Trophoblast cell (in vitro differentiated cells and primary cell): Measurements from ENCODE around the gene JAGN1. TPM values are rescaled to one million over a fixed set of nuclear protein-coding genes. Genes with fewer than 3 reads are reported as not detected.
A peak's percentile ranks its signal among the peaks of the same experiment; 100 is the strongest.

Experiments used
- DNase-seq, 2 donors: peaks; one replicate each; pipeline ENCODE4 v3.0.0-alpha.2; 2016
- H2AFZ ChIP-seq: 2 replicates; pipeline ENCODE4 v1.6.1; 2013; ENCODE audit warnings: low read length, moderate library complexity, mild to moderate bottlenecking; ENCODE audit not compliant: insufficient read depth, poor library complexity
- H2AK5ac ChIP-seq: 2 replicates; pipeline ENCODE4 v1.6.1; 2013; ENCODE audit warnings: mild to moderate bottlenecking, low read length
- H2BK120ac ChIP-seq: 2 replicates; pipeline ENCODE4 v1.6.1; 2013; ENCODE audit warnings: low read length, mild to moderate bottlenecking, moderate library complexity; ENCODE audit not compliant: insufficient read depth, poor library complexity
- H2BK12ac ChIP-seq: 2 replicates; pipeline ENCODE4 v1.6.1; 2013; ENCODE audit warnings: mild to moderate bottlenecking, low read length, moderate library complexity
- H2BK5ac ChIP-seq: 2 replicates; pipeline ENCODE4 v1.6.1; 2013; ENCODE audit warnings: low read length, low read depth, moderate library complexity, mild to moderate bottlenecking; ENCODE audit not compliant: poor library complexity
- H3K14ac ChIP-seq: 2 replicates; pipeline ENCODE4 v1.6.1; 2013; ENCODE audit warnings: mild to moderate bottlenecking, low read length
- H3K18ac ChIP-seq: 2 replicates; pipeline ENCODE4 v1.6.1; 2013; ENCODE audit warnings: mild to moderate bottlenecking, low read length
- H3K23ac ChIP-seq: 2 replicates; pipeline ENCODE4 v1.6.1; 2013; ENCODE audit warnings: low read length
- H3K27ac ChIP-seq: 2 replicates; pipeline ENCODE4 v1.5.1; 2013; ENCODE audit warnings: low read depth, mild to moderate bottlenecking, inconsistent platforms, low read length, moderate library complexity
- H3K27me3 ChIP-seq: 2 replicates; pipeline ENCODE4 v1.6.1; 2013; ENCODE audit warnings: inconsistent platforms, mild to moderate bottlenecking, low read length, moderate library complexity; ENCODE audit not compliant: insufficient read depth
- H3K36me3 ChIP-seq, 2 experiments: 1 replicate in 1 of 2; 2 replicates in 1 of 2; pipeline ENCODE4 v1.6.1; 2013; ENCODE audit warnings: low read length in 2 of 2, mild to moderate bottlenecking in 2 of 2, moderate library complexity in 1 of 2; ENCODE audit not compliant: insufficient read depth in 2 of 2, control insufficient read depth in 1 of 2
- H3K4ac ChIP-seq: 2 replicates; pipeline ENCODE4 v1.6.1; 2013; ENCODE audit warnings: low read depth, mild to moderate bottlenecking, low read length, moderate library complexity
- H3K4me1 ChIP-seq, 2 experiments: 1 replicate in 1 of 2; 2 replicates in 1 of 2; pipeline ENCODE4 v1.6.1; 2013; ENCODE audit warnings: low read length in 2 of 2, mild to moderate bottlenecking in 2 of 2, moderate library complexity in 1 of 2; ENCODE audit not compliant: insufficient read depth in 2 of 2, control insufficient read depth in 1 of 2
- H3K4me2 ChIP-seq: 2 replicates; pipeline ENCODE4 v1.6.1; 2013; ENCODE audit warnings: inconsistent platforms, mild to moderate bottlenecking, low read length, moderate library complexity
- H3K4me3 ChIP-seq: 2 replicates; pipeline ENCODE4 v1.5.1; 2013; ENCODE audit warnings: mild to moderate bottlenecking, low read depth, low read length, inconsistent platforms
- H3K79me1 ChIP-seq: one replicate; pipeline ENCODE4 v1.6.1; 2013; ENCODE audit warnings: low read length
- H3K79me2 ChIP-seq: 2 replicates; pipeline ENCODE4 v1.6.1; 2013; ENCODE audit warnings: low read length, mild to moderate bottlenecking; ENCODE audit not compliant: control insufficient read depth, insufficient read depth, poor library complexity
- H3K9ac ChIP-seq: 2 replicates; pipeline ENCODE4 v1.6.1; 2013; ENCODE audit warnings: mild to moderate bottlenecking, low read length
- H3K9me3 ChIP-seq: 2 replicates; pipeline ENCODE4 v1.6.1; 2013; ENCODE audit warnings: low read depth, mild to moderate bottlenecking, control low read depth, inconsistent platforms, low read length; ENCODE audit not compliant: insufficient read depth
- H4K12ac ChIP-seq: 2 replicates; pipeline ENCODE4 v1.6.1; 2013; ENCODE audit warnings: low read depth, mild to moderate bottlenecking, low read length, moderate library complexity
- H4K8ac ChIP-seq: 2 replicates; pipeline ENCODE4 v1.6.1; 2013; ENCODE audit warnings: low read depth, mild to moderate bottlenecking, low read length, moderate library complexity
- H4K91ac ChIP-seq: one replicate; pipeline ENCODE4 v1.6.1; 2013; ENCODE audit warnings: low read depth, mild to moderate bottlenecking, low read length, moderate library complexity
- WGBS: extraction: QIAGEN DNeasy Blood & Tissue Kit; methylation state at CpG from one replicate; pipeline ENCODE4 v1.1.7; 2013; ENCODE audit warnings: missing lambda C conversion rate; ENCODE audit not compliant: insufficient read length, insufficient coverage; ENCODE audit errors: extremely low coverage; 5-methylcytosine and 5-hydroxymethylcytosine counted together
- polyA plus RNA-seq: library from polyadenylated mRNA; stranded (reverse); fragments of 200-250 nt; gene quantifications from 2 replicates; pipeline ENCODE4 v1.2.3, GENCODE V29; 2013

JAGN1 gene
- 19.5 and 20.3 TPM in 2 replicates for polyA plus RNA-seq

DNA sequence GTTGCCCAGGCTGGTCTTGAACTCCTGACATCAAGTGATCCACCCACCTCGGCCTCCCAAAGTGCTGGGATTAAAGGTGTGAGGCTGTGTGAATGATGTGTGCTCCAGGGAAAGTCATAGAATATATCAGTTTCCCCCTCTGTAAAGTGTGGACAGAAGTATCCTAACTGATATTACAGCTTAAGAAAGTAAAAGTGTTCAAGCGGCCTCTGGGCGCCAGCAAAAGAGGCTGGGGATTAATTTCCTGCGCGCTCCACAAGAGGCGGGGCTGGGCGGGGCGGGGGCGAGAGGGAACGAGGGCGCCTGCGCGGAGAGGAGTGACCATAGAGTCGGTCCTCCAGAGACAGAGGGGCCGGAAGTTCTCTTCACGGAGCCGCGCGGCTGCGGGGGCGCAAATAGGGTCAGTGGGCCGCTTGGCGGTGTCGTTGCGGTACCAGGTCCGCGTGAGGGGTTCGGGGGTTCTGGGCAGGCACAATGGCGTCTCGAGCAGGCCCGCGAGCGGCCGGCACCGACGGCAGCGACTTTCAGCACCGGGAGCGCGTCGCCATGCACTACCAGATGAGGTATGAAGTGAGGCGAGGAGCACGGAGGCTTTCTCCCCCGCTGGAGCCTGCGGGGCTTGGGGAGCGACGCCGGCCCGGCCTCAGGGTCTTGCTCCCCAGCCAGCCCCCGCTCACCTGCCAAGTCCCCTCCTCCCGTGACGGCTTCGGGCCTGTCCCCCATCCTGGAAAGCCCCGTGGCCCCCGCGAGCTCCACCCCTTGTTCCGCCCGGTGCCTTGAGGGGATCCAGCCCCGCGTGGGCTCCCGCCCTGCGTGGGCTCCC lies at the start of gene JAGN1:
TSS of gene JAGN1 (plus strand) at position 362 of the 823 bp plus-strand sequence. CDS start at position 475, 113 bp downstream.
- no peaks in the 10 kb centered on the region for H3K27me3 ChIP-seq
- peak within 1 kb of the TSS; percentile 96 for H3K9ac ChIP-seq
- H3K9me3 ChIP-seq: no peaks in the 10 kb centered on the region
- H3K4me1 ChIP-seq: no peaks in the 10 kb centered on the region
- H4K91ac ChIP-seq: peak within 1 kb of the TSS; percentile 95
- H3K36me3 ChIP-seq: peaks cover 6 to 12% of the 10 kb centered on the region in 2 experiments
- peaks cover 5% of the 10 kb centered on the region for H3K79me1 ChIP-seq
- H3K4me3 ChIP-seq: peak within 1 kb of the TSS; percentile 96
- H3K18ac ChIP-seq: peak within 1 kb of the TSS; percentile 95
- peak within 1 kb of the TSS; percentile 95 for H2BK5ac ChIP-seq
- H3K4ac ChIP-seq: peak within 1 kb of the TSS; percentile 95
- H4K12ac ChIP-seq: peak within 1 kb of the TSS; percentile 96
- peaks cover 5% of the 10 kb centered on the region for H3K79me2 ChIP-seq
- H3K4me2 ChIP-seq: peak within 1 kb of the TSS; percentile 72
- H3K27ac ChIP-seq: peak within 1 kb of the TSS; percentile 40
- DNase-seq: peak; percentile 84 to 90
- peak within 1 kb of the TSS; percentile 99 for H2AFZ ChIP-seq
- no peak within 1 kb of the TSS for H3K23ac ChIP-seq
- peak within 1 kb of the TSS; percentile 99 for H4K8ac ChIP-seq
- no peak within 1 kb of the TSS for H2BK12ac ChIP-seq
- peak within 1 kb of the TSS; percentile 92 for H2AK5ac ChIP-seq
- WGBS: no CpG with 5 or more reads among the region's 62 CpGs
- peak within 1 kb of the TSS; percentile 92 for H2BK120ac ChIP-seq
- peak within 1 kb of the TSS; percentile 94 for H3K14ac ChIP-seq

DNA sequence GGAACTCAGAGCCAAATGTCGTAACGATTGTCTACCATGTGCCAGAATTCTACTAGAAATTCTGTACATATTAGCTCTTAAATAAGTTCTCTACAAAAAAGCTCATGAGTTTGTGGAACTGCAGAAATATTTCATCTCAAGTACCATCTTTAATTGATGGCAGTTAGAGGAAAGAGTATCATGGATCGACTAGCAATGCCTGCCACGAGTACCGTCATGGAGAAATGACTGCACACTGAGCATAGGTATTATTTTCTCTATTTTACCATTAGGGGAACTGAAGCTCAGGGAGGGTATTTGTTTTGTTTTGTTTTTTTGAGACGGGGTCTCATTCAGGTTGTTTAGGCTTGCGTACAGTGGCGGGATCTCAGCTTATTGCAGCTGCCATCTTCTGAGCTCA lies 49.4 kb upstream of the JAGN1 start:
- H2BK12ac ChIP-seq: no peak overlapping the region
- no peak overlapping the region for H3K4me2 ChIP-seq
- no peak overlapping the region for H2AFZ ChIP-seq
- H3K4me3 ChIP-seq: no peak overlapping the region
- no peak overlapping the region for H4K12ac ChIP-seq
- peaks cover 9% of the 10 kb centered on the region for H3K79me1 ChIP-seq
- H3K23ac ChIP-seq: no peak overlapping the region
- H3K27ac ChIP-seq: no peak overlapping the region
- no peak overlapping the region for H2BK120ac ChIP-seq
- no peak overlapping the region for H2AK5ac ChIP-seq
- no peak overlapping the region for H4K8ac ChIP-seq
- no peaks in the 10 kb centered on the region for H3K27me3 ChIP-seq
- H3K36me3 ChIP-seq: peaks cover 32 to 41% of the 10 kb centered on the region in 2 experiments
- no peaks in the 10 kb centered on the region for H3K9me3 ChIP-seq
- no CpG with 5 or more reads among the region's 8 CpGs for WGBS
- H3K18ac ChIP-seq: no peak overlapping the region
- H2BK5ac ChIP-seq: no peak overlapping the region
- peaks cover 7% of the 10 kb centered on the region for H3K79me2 ChIP-seq
- peaks cover 2 to 4% of the 10 kb centered on the region in 2 experiments for H3K4me1 ChIP-seq
- no peak overlapping the region for H3K4ac ChIP-seq
- H4K91ac ChIP-seq: no peak overlapping the region
- no peak overlapping the region for H3K14ac ChIP-seq
- no peak for DNase-seq
- H3K9ac ChIP-seq: no peak overlapping the region

DNA sequence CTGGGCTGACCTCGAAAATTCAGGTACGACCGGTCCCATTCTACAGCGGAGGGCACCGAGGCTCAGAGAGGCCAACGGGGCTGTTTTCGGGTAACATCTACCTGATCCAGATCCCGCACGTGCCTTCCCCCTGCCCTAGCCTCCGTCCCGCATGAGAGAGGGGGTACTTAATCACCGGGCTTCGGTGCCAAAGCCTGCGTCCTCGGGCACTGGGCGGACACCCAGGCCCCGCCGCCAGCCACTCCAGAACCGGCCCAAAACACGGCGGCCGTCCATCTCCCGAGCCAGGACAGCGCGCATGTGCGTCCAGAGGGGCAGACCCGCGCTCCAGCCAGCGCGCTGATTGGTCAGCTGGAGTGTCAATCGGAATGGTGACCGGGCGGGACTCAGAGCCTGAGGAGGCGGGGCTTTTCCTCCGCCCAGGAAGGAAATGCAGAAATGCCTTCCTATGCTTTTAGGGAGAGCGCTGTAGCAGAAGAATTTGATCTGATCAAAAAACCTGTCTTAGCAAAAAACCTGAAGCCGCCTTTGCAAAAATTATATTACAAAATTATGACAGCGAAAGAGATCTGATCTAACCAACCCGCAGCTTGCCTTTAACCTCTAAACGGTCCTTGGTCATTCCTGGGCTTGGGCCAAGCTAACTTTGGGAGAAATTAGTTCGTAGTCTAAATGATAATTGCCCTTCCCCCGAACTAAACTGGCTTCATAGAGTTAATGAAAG lies 46.5 kb upstream of the JAGN1 start, which contains the start of gene RPUSD3:
TSS of gene RPUSD3 (minus strand) at position 294 of the 724 bp plus-strand sequence. CDS start at position 276, 18 bp downstream.
- Histone ChIP-seq H3K9me3 (no peaks in the 10 kb centered on the region), H3K4me2 (peak within 1 kb of the TSS; percentile 94), H2AK5ac (peak within 1 kb of the TSS; percentile 13), H3K9ac (peak within 1 kb of the TSS; percentile 82), H4K91ac (peak within 1 kb of the TSS; percentile 68), H4K8ac (peak within 1 kb of the TSS; percentile 90), H3K4me1 (peaks cover 2 to 4% of the 10 kb centered on the region in 2 experiments), H2BK12ac (no peak within 1 kb of the TSS), H3K79me2 (peaks cover 7% of the 10 kb centered on the region), H2AFZ (peak within 1 kb of the TSS; percentile 75), H3K27me3 (no peaks in the 10 kb centered on the region), H3K4me3 (peak within 1 kb of the TSS; percentile 88), H3K79me1 (peaks cover 13% of the 10 kb centered on the region), H3K18ac (peak within 1 kb of the TSS; percentile 43), H3K23ac (no peak within 1 kb of the TSS), H4K12ac (peak within 1 kb of the TSS; percentile 52), H3K36me3 (peaks cover 20 to 28% of the 10 kb centered on the region in 2 experiments), H3K14ac (peak within 1 kb of the TSS; percentile 78), H2BK120ac (peak within 1 kb of the TSS; percentile 40), H2BK5ac (peak within 1 kb of the TSS; percentile 58), H3K27ac (peak within 1 kb of the TSS; percentile 52), H3K4ac (peak within 1 kb of the TSS; percentile 58)
- peak; percentile 97 to 99 for DNase-seq
- no CpG with 5 or more reads among the region's 42 CpGs for WGBS

DNA sequence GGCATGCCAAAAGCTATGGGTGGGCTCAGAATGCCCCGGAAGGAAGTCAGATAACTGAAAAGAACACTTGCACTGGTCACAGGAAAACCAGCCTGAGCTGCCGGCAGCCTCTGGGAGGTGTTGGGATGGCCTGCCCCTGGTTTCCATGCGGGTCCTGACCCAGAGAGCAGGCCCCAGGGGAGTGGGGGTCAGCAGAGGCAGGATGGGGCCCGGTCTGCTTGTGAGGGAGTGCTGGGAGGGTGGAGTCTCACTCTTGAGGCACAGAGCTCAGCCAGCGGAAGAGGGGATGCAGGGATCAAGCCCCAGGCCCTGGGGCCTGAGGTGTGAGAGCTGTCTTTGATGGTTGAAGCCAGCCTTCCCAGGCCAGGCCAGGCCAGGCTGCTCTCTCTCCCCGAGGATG lies 44.2 kb upstream of the JAGN1 start:
- WGBS: no CpG with 5 or more reads among the region's 6 CpGs
- peaks cover 6 to 9% of the 10 kb centered on the region in 2 experiments for H3K36me3 ChIP-seq
- peaks cover 2 to 4% of the 10 kb centered on the region in 2 experiments for H3K4me1 ChIP-seq
- H2AFZ ChIP-seq: no peak overlapping the region
- no peak overlapping the region for H2BK120ac ChIP-seq
- H3K14ac ChIP-seq: no peak overlapping the region
- no peak overlapping the region for H4K12ac ChIP-seq
- no peaks in the 10 kb centered on the region for H3K27me3 ChIP-seq
- H3K4ac ChIP-seq: no peak overlapping the region
- H4K91ac ChIP-seq: peak overlapping the region; percentile 20
- H3K4me3 ChIP-seq: no peak overlapping the region
- no peak overlapping the region for H2BK5ac ChIP-seq
- no peak overlapping the region for H3K23ac ChIP-seq
- no peaks in the 10 kb centered on the region for H3K9me3 ChIP-seq
- no peak overlapping the region for H2BK12ac ChIP-seq
- H2AK5ac ChIP-seq: no peak overlapping the region
- no peak overlapping the region for H4K8ac ChIP-seq
- no peak overlapping the region for H3K27ac ChIP-seq
- H3K9ac ChIP-seq: no peak overlapping the region
- H3K4me2 ChIP-seq: no peak overlapping the region
- DNase-seq: peak in 1 of 2 donors; percentile 38
- peaks cover 7% of the 10 kb centered on the region for H3K79me2 ChIP-seq
- H3K79me1 ChIP-seq: peaks cover 13% of the 10 kb centered on the region
- no peak overlapping the region for H3K18ac ChIP-seq
